Lower leg skin (tissue), 3 donors: ENCODE results near the gene KIAA2012.
A peak's percentile ranks its signal among the peaks of the same experiment; 100 is the strongest.

Source experiments
- POLR2A ChIP-seq, 2 donors: fragments of 450-650 bp; IDR thresholded peaks; one replicate each; pipeline ENCODE4 v1.6.1; 2016 to 2017; ENCODE audit warnings: antibody characterized with exemption in 2 of 2, mild to moderate bottlenecking in 1 of 2, moderate library complexity in 1 of 2
- TF ChIP-seq, protein P1 (sequence below), 3 donors: fragments of 450-650 bp; IDR thresholded peaks; one replicate each; pipeline ENCODE4 v1.5.1; 2016; ENCODE audit warnings: antibody characterized with exemption in 3 of 3, mild to moderate bottlenecking in 3 of 3, moderate library complexity in 2 of 3

DNA sequence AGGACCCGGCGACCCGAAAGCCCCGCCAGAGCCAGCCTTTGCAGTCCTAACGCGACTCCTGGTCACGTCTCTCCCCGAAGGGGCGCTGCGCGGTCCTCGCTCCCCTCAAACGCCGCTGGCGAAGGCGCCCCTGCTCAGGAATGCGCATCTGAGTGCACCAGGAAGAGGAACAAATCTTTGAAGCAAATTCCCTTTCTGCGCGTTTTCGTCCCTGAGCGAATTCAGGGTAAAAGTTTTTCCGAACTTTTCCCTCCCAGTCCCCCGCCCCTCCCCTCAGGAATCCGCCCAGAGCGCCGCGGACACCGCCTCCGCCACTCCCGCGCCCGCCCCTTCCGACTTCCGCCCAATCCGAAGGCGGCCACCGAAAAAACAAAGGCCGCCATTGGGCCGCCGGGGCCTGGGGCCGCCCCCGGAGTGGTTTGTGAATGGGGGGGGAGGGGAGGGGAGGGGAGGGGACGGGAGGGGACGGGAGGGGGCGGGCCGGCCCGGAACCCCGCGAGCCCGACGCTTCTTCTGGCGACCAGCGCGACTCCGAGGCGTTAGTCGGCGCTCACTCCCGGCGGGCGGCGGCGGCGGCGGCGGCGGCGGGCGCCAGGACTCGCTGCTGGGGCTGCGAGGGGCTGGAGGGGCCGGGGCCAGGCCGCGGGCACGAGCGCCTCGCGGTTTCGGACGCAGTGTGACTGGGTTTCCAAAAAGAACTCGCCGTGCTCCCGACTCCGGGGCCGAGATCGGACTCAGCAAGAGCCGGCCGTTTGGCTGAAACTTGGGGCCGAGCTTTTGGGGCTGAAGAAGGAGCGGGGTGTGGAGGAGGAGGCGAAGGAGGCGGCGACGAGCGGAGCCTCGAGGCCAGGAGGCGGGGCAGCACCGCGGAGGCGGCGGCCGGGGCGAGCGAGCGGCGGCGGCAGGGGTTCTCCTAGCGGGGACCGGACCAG, 39.5 kb upstream of the KIAA2012 start, which contains the start of gene FZD7:
- TF ChIP-seq, protein P1, sequence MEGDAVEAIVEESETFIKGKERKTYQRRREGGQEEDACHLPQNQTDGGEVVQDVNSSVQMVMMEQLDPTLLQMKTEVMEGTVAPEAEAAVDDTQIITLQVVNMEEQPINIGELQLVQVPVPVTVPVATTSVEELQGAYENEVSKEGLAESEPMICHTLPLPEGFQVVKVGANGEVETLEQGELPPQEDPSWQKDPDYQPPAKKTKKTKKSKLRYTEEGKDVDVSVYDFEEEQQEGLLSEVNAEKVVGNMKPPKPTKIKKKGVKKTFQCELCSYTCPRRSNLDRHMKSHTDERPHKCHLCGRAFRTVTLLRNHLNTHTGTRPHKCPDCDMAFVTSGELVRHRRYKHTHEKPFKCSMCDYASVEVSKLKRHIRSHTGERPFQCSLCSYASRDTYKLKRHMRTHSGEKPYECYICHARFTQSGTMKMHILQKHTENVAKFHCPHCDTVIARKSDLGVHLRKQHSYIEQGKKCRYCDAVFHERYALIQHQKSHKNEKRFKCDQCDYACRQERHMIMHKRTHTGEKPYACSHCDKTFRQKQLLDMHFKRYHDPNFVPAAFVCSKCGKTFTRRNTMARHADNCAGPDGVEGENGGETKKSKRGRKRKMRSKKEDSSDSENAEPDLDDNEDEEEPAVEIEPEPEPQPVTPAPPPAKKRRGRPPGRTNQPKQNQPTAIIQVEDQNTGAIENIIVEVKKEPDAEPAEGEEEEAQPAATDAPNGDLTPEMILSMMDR (IDR thresholded peaks at IDR 0.05): no peak
- peak in 1 of 2 donors; percentile 25 for TF ChIP-seq POLR2A (IDR thresholded peaks at IDR 0.05)
